C4-2B (cell line): Measurements from ENCODE around the gene MCF2L2.

Experiments used
- ZFX ChIP-seq: fragments of 450-650 bp; IDR thresholded peaks from 2 replicates; pipeline ENCODE4 v1.6.1; 2017
- TF ChIP-seq, protein P1 (sequence below): fragments of 450-650 bp; conservative IDR thresholded peaks from 2 replicates; pipeline ENCODE4 v1.5.1; 2017; ENCODE audit warnings: mild to moderate bottlenecking

GRCh38 chr3:183300996-183301562, 127.3 kb downstream of the MCF2L2 start:
- TF ChIP-seq, protein P1, sequence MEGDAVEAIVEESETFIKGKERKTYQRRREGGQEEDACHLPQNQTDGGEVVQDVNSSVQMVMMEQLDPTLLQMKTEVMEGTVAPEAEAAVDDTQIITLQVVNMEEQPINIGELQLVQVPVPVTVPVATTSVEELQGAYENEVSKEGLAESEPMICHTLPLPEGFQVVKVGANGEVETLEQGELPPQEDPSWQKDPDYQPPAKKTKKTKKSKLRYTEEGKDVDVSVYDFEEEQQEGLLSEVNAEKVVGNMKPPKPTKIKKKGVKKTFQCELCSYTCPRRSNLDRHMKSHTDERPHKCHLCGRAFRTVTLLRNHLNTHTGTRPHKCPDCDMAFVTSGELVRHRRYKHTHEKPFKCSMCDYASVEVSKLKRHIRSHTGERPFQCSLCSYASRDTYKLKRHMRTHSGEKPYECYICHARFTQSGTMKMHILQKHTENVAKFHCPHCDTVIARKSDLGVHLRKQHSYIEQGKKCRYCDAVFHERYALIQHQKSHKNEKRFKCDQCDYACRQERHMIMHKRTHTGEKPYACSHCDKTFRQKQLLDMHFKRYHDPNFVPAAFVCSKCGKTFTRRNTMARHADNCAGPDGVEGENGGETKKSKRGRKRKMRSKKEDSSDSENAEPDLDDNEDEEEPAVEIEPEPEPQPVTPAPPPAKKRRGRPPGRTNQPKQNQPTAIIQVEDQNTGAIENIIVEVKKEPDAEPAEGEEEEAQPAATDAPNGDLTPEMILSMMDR = no peak
- no peak for TF ChIP-seq ZFX
